ENCODE results near the gene KLHL17. TPM values are rescaled to one million over a fixed set of nuclear protein-coding genes. Genes with fewer than 3 reads are reported as not detected.
A peak's percentile ranks its signal among the peaks of the same experiment; 100 is the strongest.

The KLHL17 gene
- total RNA-seq, 1 donor from 2014 or later = 6.4 TPM

DNA sequence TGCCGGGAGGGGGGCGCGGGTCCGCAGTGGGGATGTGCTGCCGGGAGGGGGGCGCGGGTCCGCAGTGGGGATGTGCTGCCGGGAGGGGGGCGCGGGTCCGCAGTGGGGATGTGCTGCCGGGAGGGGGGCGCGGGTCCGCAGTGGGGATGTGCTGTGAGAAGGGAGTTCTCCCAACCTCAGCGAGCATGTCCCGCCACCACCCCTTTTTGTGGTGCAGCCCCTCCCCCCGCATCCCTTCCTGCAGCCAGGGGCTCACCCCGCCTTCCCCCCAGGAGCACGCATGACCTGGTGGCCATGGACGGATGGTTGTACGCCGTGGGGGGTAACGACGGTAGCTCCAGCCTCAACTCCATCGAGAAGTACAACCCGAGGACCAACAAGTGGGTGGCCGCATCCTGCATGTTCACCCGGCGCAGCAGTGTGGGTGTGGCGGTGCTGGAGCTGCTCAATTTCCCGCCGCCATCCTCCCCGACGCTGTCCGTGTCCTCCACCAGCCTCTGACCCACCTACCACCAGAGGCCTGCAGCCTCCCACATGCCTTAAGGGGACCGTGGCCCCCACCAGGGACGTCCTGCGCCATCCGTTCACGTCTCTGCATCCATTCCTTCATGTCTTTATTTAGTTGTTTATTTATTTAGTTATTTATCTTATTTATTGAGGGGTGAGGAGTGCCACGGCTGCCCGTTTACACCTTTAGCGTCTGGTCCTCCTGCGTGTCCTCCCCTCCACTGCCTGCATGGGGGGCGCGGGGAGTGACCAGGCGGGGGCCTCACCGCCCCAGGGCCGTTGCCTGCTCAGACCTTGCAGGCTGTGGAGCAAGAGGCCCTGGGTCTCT, 4.5 kb downstream of the KLHL17 start:
- Histone ChIP-seq H3K27me3 (ENCODE audit: low read depth) (peaks cover 27% of the 10 kb centered on the region), H3K27ac (replicated peaks) (no peak overlapping the region), H3K4me1 (peaks cover 35% of the 10 kb centered on the region), H3K4me3 (no peak overlapping the region), H3K9me3 (replicated peaks) (no peaks in the 10 kb centered on the region), H3K36me3 (peaks cover 7% of the 10 kb centered on the region)
- intact Hi-C loops (cut with micrococcal nuclease) = no loop called here
- DNase-seq = no peak
- TF ChIP-seq, protein P1, sequence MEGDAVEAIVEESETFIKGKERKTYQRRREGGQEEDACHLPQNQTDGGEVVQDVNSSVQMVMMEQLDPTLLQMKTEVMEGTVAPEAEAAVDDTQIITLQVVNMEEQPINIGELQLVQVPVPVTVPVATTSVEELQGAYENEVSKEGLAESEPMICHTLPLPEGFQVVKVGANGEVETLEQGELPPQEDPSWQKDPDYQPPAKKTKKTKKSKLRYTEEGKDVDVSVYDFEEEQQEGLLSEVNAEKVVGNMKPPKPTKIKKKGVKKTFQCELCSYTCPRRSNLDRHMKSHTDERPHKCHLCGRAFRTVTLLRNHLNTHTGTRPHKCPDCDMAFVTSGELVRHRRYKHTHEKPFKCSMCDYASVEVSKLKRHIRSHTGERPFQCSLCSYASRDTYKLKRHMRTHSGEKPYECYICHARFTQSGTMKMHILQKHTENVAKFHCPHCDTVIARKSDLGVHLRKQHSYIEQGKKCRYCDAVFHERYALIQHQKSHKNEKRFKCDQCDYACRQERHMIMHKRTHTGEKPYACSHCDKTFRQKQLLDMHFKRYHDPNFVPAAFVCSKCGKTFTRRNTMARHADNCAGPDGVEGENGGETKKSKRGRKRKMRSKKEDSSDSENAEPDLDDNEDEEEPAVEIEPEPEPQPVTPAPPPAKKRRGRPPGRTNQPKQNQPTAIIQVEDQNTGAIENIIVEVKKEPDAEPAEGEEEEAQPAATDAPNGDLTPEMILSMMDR (IDR thresholded peaks at IDR 0.05; ENCODE audit: borderline replicate concordance) = no peak

DNA sequence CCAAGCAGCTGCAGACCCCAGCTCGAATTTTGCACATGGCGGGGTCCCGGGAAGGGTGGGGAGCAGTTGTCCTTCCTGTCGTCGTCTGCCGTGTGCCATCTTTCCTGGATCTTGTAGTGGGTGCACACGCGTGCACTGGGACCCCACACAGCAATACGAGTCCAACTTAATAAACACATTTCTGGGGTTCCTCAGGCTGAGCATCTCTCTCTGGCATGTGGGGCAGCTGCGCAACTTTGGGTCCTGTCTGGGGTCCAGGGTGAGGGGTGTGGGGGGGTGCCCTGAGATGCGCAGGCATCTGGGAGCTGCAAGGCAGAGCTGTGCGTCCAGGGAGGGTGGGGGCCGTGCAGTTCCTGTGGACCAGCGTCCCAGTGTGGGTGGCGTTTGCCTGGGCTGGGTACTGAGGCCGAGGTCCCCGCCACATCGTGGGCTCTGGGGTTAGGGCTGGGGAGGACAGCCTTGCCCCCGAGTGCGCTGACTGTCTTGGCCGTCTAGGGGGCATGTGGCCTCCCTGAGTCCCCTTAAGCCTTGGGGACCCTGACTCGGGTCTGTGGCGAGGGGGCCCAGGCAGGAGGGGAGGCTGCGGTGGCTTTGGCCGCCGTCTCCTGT, 5.2 kb downstream of the KLHL17 start:
- no peak overlapping the region for H3K27ac ChIP-seq (replicated peaks)
- peak overlapping the region; percentile 76 for H3K4me3 ChIP-seq
- TF ChIP-seq, protein P1 (IDR thresholded peaks at IDR 0.05; ENCODE audit: borderline replicate concordance) = no peak
- DNase-seq = no peak
- no peaks in the 10 kb centered on the region for H3K9me3 ChIP-seq (replicated peaks)
- peaks cover 29% of the 10 kb centered on the region for H3K4me1 ChIP-seq
- intact Hi-C loops (cut with micrococcal nuclease) = no loop called here
- peaks cover 7% of the 10 kb centered on the region for H3K36me3 ChIP-seq
- peaks cover 34% of the 10 kb centered on the region for H3K27me3 ChIP-seq (ENCODE audit: low read depth)

DNA sequence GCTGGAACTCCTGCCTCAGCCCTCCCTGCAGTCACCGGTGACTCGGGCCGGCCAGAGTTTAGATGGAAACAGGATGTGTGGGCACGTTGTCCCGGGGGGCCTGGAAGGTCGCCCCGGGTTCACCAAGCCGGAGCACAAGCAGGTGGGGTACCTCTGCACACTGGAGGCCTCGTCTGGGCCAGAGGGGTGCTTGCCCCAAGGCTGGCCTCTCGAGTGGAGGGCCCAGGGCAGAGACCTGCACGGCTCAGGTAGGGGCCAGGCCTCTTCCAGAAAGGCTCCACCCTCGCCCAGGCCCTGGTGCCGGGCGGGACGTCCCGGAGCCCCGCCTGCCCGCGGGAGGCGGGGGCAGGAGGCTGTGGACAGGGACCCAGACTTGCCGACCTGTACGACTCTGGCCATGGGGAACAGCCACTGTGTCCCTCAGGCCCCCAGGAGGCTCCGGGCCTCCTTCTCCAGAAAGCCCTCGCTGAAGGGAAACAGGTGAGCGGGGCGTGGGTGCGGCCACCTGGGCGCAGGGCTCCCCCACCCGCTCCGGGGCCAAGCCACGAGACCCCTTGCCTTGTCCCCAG, 5.8 kb downstream of the KLHL17 start, which contains the start of gene PLEKHN1:
TSS of gene PLEKHN1 (plus strand) at position 348 of the 569 bp plus-strand sequence. CDS start at position 398, 50 bp downstream.
- peaks cover 40% of the 10 kb centered on the region for H3K27me3 ChIP-seq (ENCODE audit: low read depth)
- peaks cover 24% of the 10 kb centered on the region for H3K4me1 ChIP-seq
- TF ChIP-seq, protein P1 (IDR thresholded peaks at IDR 0.05; ENCODE audit: borderline replicate concordance) = no peak
- no peaks in the 10 kb centered on the region for H3K9me3 ChIP-seq (replicated peaks)
- H3K27ac ChIP-seq (replicated peaks) = no peak within 1 kb of the TSS
- intact Hi-C loops (cut with micrococcal nuclease) = no loop called here
- DNase-seq = no peak
- H3K36me3 ChIP-seq = peaks cover 7% of the 10 kb centered on the region
- H3K4me3 ChIP-seq = peak within 1 kb of the TSS; percentile 76

DNA sequence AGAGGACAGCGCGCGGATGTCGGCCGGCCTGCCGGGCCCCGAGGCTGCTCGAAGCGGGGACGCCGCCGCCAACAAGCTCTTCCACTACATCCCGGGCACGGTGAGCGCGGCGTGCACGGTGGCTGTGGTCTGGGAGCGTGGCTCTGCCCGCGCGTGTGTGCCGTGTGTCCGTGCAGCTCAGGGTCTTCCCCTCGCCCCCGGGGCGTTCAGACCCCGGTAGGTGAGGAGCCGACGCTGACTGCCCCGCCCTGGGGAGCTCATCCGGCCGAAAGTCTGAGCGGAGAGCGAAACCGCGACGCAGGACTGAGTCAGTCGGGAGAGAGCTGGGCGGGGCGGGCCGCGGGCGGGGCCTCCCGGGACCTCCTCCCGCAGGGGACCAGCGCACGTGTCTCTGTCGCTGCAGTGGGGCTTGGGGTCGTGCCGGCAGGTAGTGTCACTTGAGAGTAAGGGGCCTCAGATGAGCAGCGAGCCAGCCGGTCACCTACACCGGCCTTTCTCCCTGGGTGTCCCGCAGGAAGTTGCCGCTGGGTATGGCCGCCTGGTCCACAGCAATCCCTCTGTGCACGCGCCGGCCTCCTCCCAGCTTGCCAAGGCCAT, 6.4 kb downstream of the KLHL17 start:
- no peak for DNase-seq
- H3K27me3 ChIP-seq (ENCODE audit: low read depth) = peaks cover 45% of the 10 kb centered on the region
- peaks cover 7% of the 10 kb centered on the region for H3K36me3 ChIP-seq
- peak overlapping the region; percentile 76 for H3K4me3 ChIP-seq
- H3K9me3 ChIP-seq (replicated peaks) = no peaks in the 10 kb centered on the region
- TF ChIP-seq, protein P1 (IDR thresholded peaks at IDR 0.05; ENCODE audit: borderline replicate concordance) = no peak
- no peak overlapping the region for H3K27ac ChIP-seq (replicated peaks)
- H3K4me1 ChIP-seq = peaks cover 18% of the 10 kb centered on the region
- intact Hi-C loops (cut with micrococcal nuclease) = no loop called here

Data from left ventricle myocardium inferior (tissue), 1 donor.